Right atrium auricular region (tissue), 2 donors: ENCODE data around the gene SEMA3C. TPM values are rescaled to one million over a fixed set of nuclear protein-coding genes. Genes with fewer than 3 reads are reported as not detected.

Source experiments
- DNase-seq: peaks from one replicate; pipeline ENCODE4 v3.0.0-alpha.2; 2019; ENCODE audit warnings: low spot score
- H3K27ac ChIP-seq, 2 donors: fragments of 200-600 bp; sonication (generic); 1 replicate in 1 of 2; 2 replicates in 1 of 2; pipeline ENCODE4 v1.5.1; 2016 to 2019
- H3K27me3 ChIP-seq, 2 donors: fragments of 200-600 bp; sonication (generic); one replicate each; pipeline versions ENCODE4 v1.5.1 to v1.6.0; 2017 to 2019
- H3K36me3 ChIP-seq: fragments of 200-600 bp; sonication (generic); one replicate; pipeline ENCODE4 v1.5.1; 2016
- H3K4me1 ChIP-seq, 2 donors: fragments of 200-600 bp; sonication (generic); one replicate each; pipeline versions ENCODE4 v1.5.1 to v1.6.0; 2017 to 2019
- H3K4me3 ChIP-seq, 2 donors: fragments of 200-600 bp; sonication (generic); 1 replicate in 1 of 2; 2 replicates in 1 of 2; pipeline ENCODE4 v1.5.1; 2017 to 2019; ENCODE audit warnings: mild to moderate bottlenecking in 1 of 2, moderate library complexity in 1 of 2
- H3K9me3 ChIP-seq, 2 donors: fragments of 200-600 bp; sonication (generic); one replicate each; pipeline ENCODE4 v1.5.1; 2019
- CTCF ChIP-seq, 2 donors: fragments of 200-600 bp; sonication (generic); IDR thresholded peaks; one replicate each; pipeline ENCODE4 v1.5.1; 2019; ENCODE audit warnings: antibody characterized with exemption in 2 of 2
- total RNA-seq, 2 donors: library from RNA; depleted of rRNA; stranded (reverse); fragments of >200 nt; gene quantifications; one replicate each; pipeline ENCODE4 v1.1.0, GENCODE V29; 2016

The SEMA3C gene
- total RNA-seq, 2 donors from 2014 or later, result 58.3 to 61.6 TPM

- TF ChIP-seq CTCF (IDR thresholded peaks at IDR 0.05), result no peak
- Histone ChIP-seq H3K9me3 (no peaks in the 10 kb centered on the region), H3K4me1 (no peaks in the 10 kb centered on the region), H3K27me3 (no peaks in the 10 kb centered on the region), H3K27ac (no peak overlapping the region), H3K36me3 (no peaks in the 10 kb centered on the region), H3K4me3 (no peak overlapping the region)
- no peak for DNase-seq
Measured at GRCh38 chr7:80740778-80741545, 177.9 kb downstream of the SEMA3C start.

GRCh38 chr7:80736371-80737125 is 182.3 kb downstream of the SEMA3C start:
- TF ChIP-seq CTCF (IDR thresholded peaks at IDR 0.05), result no peak
- H3K27ac ChIP-seq, result peak overlapping the region in 1 of 2 donors; percentile 21
- H3K36me3 ChIP-seq, result no peaks in the 10 kb centered on the region
- no peak for DNase-seq
- H3K9me3 ChIP-seq, result no peaks in the 10 kb centered on the region
- H3K4me3 ChIP-seq, result no peak overlapping the region
- H3K27me3 ChIP-seq, result no peaks in the 10 kb centered on the region
- no peaks in the 10 kb centered on the region for H3K4me1 ChIP-seq

GRCh38 chr7:80735330-80735729 is 183.5 kb downstream of the SEMA3C start:
- H3K27me3 ChIP-seq, result no peaks in the 10 kb centered on the region
- no peak overlapping the region for H3K27ac ChIP-seq
- H3K4me1 ChIP-seq, result no peaks in the 10 kb centered on the region
- no peaks in the 10 kb centered on the region for H3K36me3 ChIP-seq
- DNase-seq, result no peak
- no peaks in the 10 kb centered on the region for H3K9me3 ChIP-seq
- no peak overlapping the region for H3K4me3 ChIP-seq
- no peak for TF ChIP-seq CTCF (IDR thresholded peaks at IDR 0.05)

- H3K27me3 ChIP-seq, result no peaks in the 10 kb centered on the region
- no peak for TF ChIP-seq CTCF (IDR thresholded peaks at IDR 0.05)
- no peaks in the 10 kb centered on the region for H3K36me3 ChIP-seq
- H3K4me3 ChIP-seq, result no peak overlapping the region
- H3K9me3 ChIP-seq, result no peaks in the 10 kb centered on the region
- no peaks in the 10 kb centered on the region for H3K4me1 ChIP-seq
- no peak for DNase-seq
- no peak overlapping the region for H3K27ac ChIP-seq
Measured at GRCh38 chr7:80734011-80734410, 184.8 kb downstream of the SEMA3C start.

GRCh38 chr7:80733333-80733915 is 185.4 kb downstream of the SEMA3C start:
- no peaks in the 10 kb centered on the region for H3K9me3 ChIP-seq
- H3K4me1 ChIP-seq, result no peaks in the 10 kb centered on the region
- no peak overlapping the region for H3K4me3 ChIP-seq
- H3K36me3 ChIP-seq, result no peaks in the 10 kb centered on the region
- no peak overlapping the region for H3K27ac ChIP-seq
- no peak for TF ChIP-seq CTCF (IDR thresholded peaks at IDR 0.05)
- H3K27me3 ChIP-seq, result no peaks in the 10 kb centered on the region
- DNase-seq, result no peak
